Activated CD4-positive, alpha-beta memory T cell treated with anti-CD3 and anti-CD28 coated beads, Interleukin-2, amount 10 ng/mL, durations not matched to agents 7 days and 5 days (primary cell): ENCODE measurements around the gene NFATC1. TPM values are rescaled to one million over a fixed set of nuclear protein-coding genes. Genes with fewer than 3 reads are reported as not detected.
A peak's percentile ranks its signal among the peaks of the same experiment; 100 is the strongest.

ENCODE experiments used
- CTCF ChIA-PET: fragments of 350-600 bp; sonication (Branson Sonifier 250); formaldehyde crosslinking; loops from one replicate; lab custom pipeline; 2021; ENCODE audit warnings: antibody characterized with exemption, inconsistent platforms; lab: Charles Lee
- POLR2A ChIA-PET: fragments of 350-600 bp; sonication (Branson Sonifier 250); formaldehyde crosslinking; loops from one replicate; lab custom pipeline; 2021; ENCODE audit warnings: antibody characterized with exemption; lab: Charles Lee
- DNase-seq: peaks from one replicate; pipeline ENCODE4 v3.0.0-alpha.2; 2020
- H3K27ac Mint-ChIP-seq: one replicate; pipeline ENCODE4 v1.8.0; 2021; ENCODE audit warnings: mild to moderate bottlenecking, mixed read lengths
- H3K27me3 Mint-ChIP-seq: one replicate; pipeline ENCODE4 v1.8.0; 2021; ENCODE audit warnings: mixed read lengths
- H3K36me3 Mint-ChIP-seq: one replicate; pipeline ENCODE4 v1.8.0; 2021; ENCODE audit warnings: low read depth, mixed read lengths
- H3K4me1 Mint-ChIP-seq: one replicate; pipeline ENCODE4 v1.8.0; 2021; ENCODE audit warnings: mixed read lengths
- H3K4me3 Mint-ChIP-seq: one replicate; pipeline ENCODE4 v1.8.0; 2021; ENCODE audit warnings: mild to moderate bottlenecking, mixed read lengths
- H3K9me3 Mint-ChIP-seq: one replicate; pipeline ENCODE4 v1.8.0; 2021; ENCODE audit warnings: mixed read lengths
- total RNA-seq, 2 experiments: library from RNA; stranded (reverse); gene quantifications; one replicate each; pipeline ENCODE4 v1.2.3, GENCODE V29; 2021

The NFATC1 gene
- total RNA-seq, 2 experiments from 2014 or later = 43.8 to 44.5 TPM

GRCh38 chr18:79528316-79528695 is 132.6 kb downstream of the NFATC1 start:
- no peak overlapping the region for H3K4me3 Mint-ChIP-seq
- DNase-seq = no peak
- H3K4me1 Mint-ChIP-seq = peaks cover 19% of the 10 kb centered on the region
- no peaks in the 10 kb centered on the region for H3K27me3 Mint-ChIP-seq
- H3K36me3 Mint-ChIP-seq = peaks cover 14% of the 10 kb centered on the region
- ChIA-PET POLR2A (no interaction called here), CTCF (interaction anchor here (6.0 kb wide), 1 partner anchor 149 kb away, joined by 44 read pairs; no protein-coding TSS in a partner anchor)
- H3K27ac Mint-ChIP-seq = no peak overlapping the region
- H3K9me3 Mint-ChIP-seq = no peaks in the 10 kb centered on the region

GRCh38 chr18:79528846-79529245 is 133.1 kb downstream of the NFATC1 start:
- CTCF ChIA-PET = interaction anchor here (1.0 to 6.0 kb wide), 2 partner anchors 136 to 149 kb away, joined by 4 to 44 read pairs; no protein-coding TSS in a partner anchor
- Mint-ChIP-seq H3K4me1 (peaks cover 13% of the 10 kb centered on the region), H3K27me3 (no peaks in the 10 kb centered on the region), H3K27ac (no peak overlapping the region), H3K4me3 (no peak overlapping the region), H3K36me3 (peaks cover 14% of the 10 kb centered on the region), H3K9me3 (no peaks in the 10 kb centered on the region)
- POLR2A ChIA-PET = no interaction called here
- peak; percentile 71 for DNase-seq

- ChIA-PET CTCF (interaction anchor here (1.0 to 6.0 kb wide), 3 partner anchors 11 to 150 kb away, joined by 4 to 44 read pairs (median 4); no protein-coding TSS in a partner anchor), POLR2A (no interaction called here)
- Mint-ChIP-seq H3K9me3 (no peaks in the 10 kb centered on the region), H3K27me3 (no peaks in the 10 kb centered on the region), H3K36me3 (peaks cover 14% of the 10 kb centered on the region), H3K27ac (no peak overlapping the region), H3K4me3 (no peak overlapping the region), H3K4me1 (peaks cover 10% of the 10 kb centered on the region)
- DNase-seq = no peak
Observed at GRCh38 chr18:79529296-79529695, 133.6 kb downstream of the NFATC1 start.

GRCh38 chr18:79529991-79530390 is 134.3 kb downstream of the NFATC1 start:
- CTCF ChIA-PET = interaction anchor here (0.8 to 6.0 kb wide), 5 partner anchors 10 to 150 kb away, joined by 3 to 44 read pairs (median 4); no protein-coding TSS in a partner anchor
- no peaks in the 10 kb centered on the region for H3K9me3 Mint-ChIP-seq
- no peak overlapping the region for H3K4me3 Mint-ChIP-seq
- peaks cover 14% of the 10 kb centered on the region for H3K36me3 Mint-ChIP-seq
- H3K4me1 Mint-ChIP-seq = peaks cover 5% of the 10 kb centered on the region
- no peak for DNase-seq
- H3K27ac Mint-ChIP-seq = no peak overlapping the region
- H3K27me3 Mint-ChIP-seq = peaks cover 1% of the 10 kb centered on the region
- POLR2A ChIA-PET = no interaction called here

- Mint-ChIP-seq H3K27me3 (peaks cover 2% of the 10 kb centered on the region), H3K9me3 (no peaks in the 10 kb centered on the region), H3K4me1 (no peaks in the 10 kb centered on the region), H3K36me3 (peaks cover 14% of the 10 kb centered on the region), H3K4me3 (no peak overlapping the region), H3K27ac (no peak overlapping the region)
- CTCF ChIA-PET = interaction anchor here (0.8 to 6.0 kb wide), 4 partner anchors 9 to 151 kb away, joined by 3 to 44 read pairs (median 4); no protein-coding TSS in a partner anchor
- POLR2A ChIA-PET = interaction anchor here (1.1 kb wide), 2 partner anchors 125 to 133 kb away, joined by 3 read pairs; no protein-coding TSS in a partner anchor
- no peak for DNase-seq
Observed at GRCh38 chr18:79530821-79531220, 135.1 kb downstream of the NFATC1 start.

GRCh38 chr18:79531386-79531785 is 135.7 kb downstream of the NFATC1 start:
- H3K36me3 Mint-ChIP-seq = peaks cover 14% of the 10 kb centered on the region
- ChIA-PET CTCF (interaction anchor here (2.0 to 6.0 kb wide), 2 partner anchors 9 to 152 kb away, joined by 4 to 44 read pairs; no protein-coding TSS in a partner anchor), POLR2A (interaction anchor here (1.1 kb wide), 2 partner anchors 126 to 133 kb away, joined by 3 read pairs; no protein-coding TSS in a partner anchor)
- H3K27me3 Mint-ChIP-seq = peaks cover 2% of the 10 kb centered on the region
- no peak overlapping the region for H3K4me3 Mint-ChIP-seq
- no peaks in the 10 kb centered on the region for H3K9me3 Mint-ChIP-seq
- DNase-seq = no peak
- H3K27ac Mint-ChIP-seq = no peak overlapping the region
- no peaks in the 10 kb centered on the region for H3K4me1 Mint-ChIP-seq

- CTCF ChIA-PET = no interaction called here
- no peak for DNase-seq
- peaks cover 14% of the 10 kb centered on the region for H3K36me3 Mint-ChIP-seq
- H3K4me3 Mint-ChIP-seq = no peak overlapping the region
- no peaks in the 10 kb centered on the region for H3K4me1 Mint-ChIP-seq
- H3K9me3 Mint-ChIP-seq = no peaks in the 10 kb centered on the region
- no peak overlapping the region for H3K27ac Mint-ChIP-seq
- peaks cover 2% of the 10 kb centered on the region for H3K27me3 Mint-ChIP-seq
- POLR2A ChIA-PET = no interaction called here
Observed at GRCh38 chr18:79531926-79532312, 136.2 kb downstream of the NFATC1 start.

GRCh38 chr18:79532313-79533007 is 136.7 kb downstream of the NFATC1 start:
- DNase-seq = no peak
- no peaks in the 10 kb centered on the region for H3K4me1 Mint-ChIP-seq
- CTCF ChIA-PET = no interaction called here
- H3K36me3 Mint-ChIP-seq = peaks cover 12% of the 10 kb centered on the region
- H3K4me3 Mint-ChIP-seq = no peak overlapping the region
- no peak overlapping the region for H3K27ac Mint-ChIP-seq
- POLR2A ChIA-PET = no interaction called here
- no peaks in the 10 kb centered on the region for H3K9me3 Mint-ChIP-seq
- H3K27me3 Mint-ChIP-seq = peaks cover 2% of the 10 kb centered on the region

GRCh38 chr18:79533146-79533545 is 137.4 kb downstream of the NFATC1 start:
- CTCF ChIA-PET = no interaction called here

GRCh38 chr18:79533591-79533990 is 137.9 kb downstream of the NFATC1 start:
- H3K27ac Mint-ChIP-seq = no peak overlapping the region
- CTCF ChIA-PET = no interaction called here
- H3K36me3 Mint-ChIP-seq = peaks cover 5% of the 10 kb centered on the region
- POLR2A ChIA-PET = no interaction called here
- H3K9me3 Mint-ChIP-seq = no peaks in the 10 kb centered on the region
- H3K4me3 Mint-ChIP-seq = no peak overlapping the region
- DNase-seq = no peak
- H3K27me3 Mint-ChIP-seq = peaks cover 2% of the 10 kb centered on the region
- no peaks in the 10 kb centered on the region for H3K4me1 Mint-ChIP-seq

More at GRCh38 chr18:79533146-79533545, 137.4 kb downstream of the NFATC1 start:
- no peak overlapping the region for H3K27ac Mint-ChIP-seq
- no peak overlapping the region for H3K4me3 Mint-ChIP-seq
- no peaks in the 10 kb centered on the region for H3K9me3 Mint-ChIP-seq
- DNase-seq = no peak
- H3K4me1 Mint-ChIP-seq = no peaks in the 10 kb centered on the region
- peaks cover 2% of the 10 kb centered on the region for H3K27me3 Mint-ChIP-seq
- H3K36me3 Mint-ChIP-seq = peaks cover 5% of the 10 kb centered on the region
- POLR2A ChIA-PET = no interaction called here

- CTCF ChIA-PET = no interaction called here
Observed at GRCh38 chr18:79534356-79534755, 138.6 kb downstream of the NFATC1 start.

GRCh38 chr18:79537758-79538157 is 142.0 kb downstream of the NFATC1 start:
- CTCF ChIA-PET = interaction anchor here (0.8 kb wide), 1 partner anchor 157 kb away, joined by 3 read pairs; no protein-coding TSS in a partner anchor
- no peaks in the 10 kb centered on the region for H3K4me1 Mint-ChIP-seq
- H3K27ac Mint-ChIP-seq = no peak overlapping the region
- POLR2A ChIA-PET = no interaction called here
- DNase-seq = no peak
- H3K9me3 Mint-ChIP-seq = peaks cover 9% of the 10 kb centered on the region
- peaks cover 2% of the 10 kb centered on the region for H3K27me3 Mint-ChIP-seq
- H3K4me3 Mint-ChIP-seq = no peak overlapping the region
- H3K36me3 Mint-ChIP-seq = no peaks in the 10 kb centered on the region

More at GRCh38 chr18:79534356-79534755, 138.6 kb downstream of the NFATC1 start:
- H3K4me3 Mint-ChIP-seq = no peak overlapping the region
- H3K9me3 Mint-ChIP-seq = no peaks in the 10 kb centered on the region
- H3K27ac Mint-ChIP-seq = no peak overlapping the region
- H3K27me3 Mint-ChIP-seq = peaks cover 2% of the 10 kb centered on the region
- no peaks in the 10 kb centered on the region for H3K4me1 Mint-ChIP-seq
- POLR2A ChIA-PET = no interaction called here
- H3K36me3 Mint-ChIP-seq = no peaks in the 10 kb centered on the region
- no peak for DNase-seq

- Mint-ChIP-seq H3K4me1 (no peaks in the 10 kb centered on the region), H3K27me3 (peaks cover 2% of the 10 kb centered on the region), H3K4me3 (no peak overlapping the region), H3K27ac (no peak overlapping the region), H3K36me3 (no peaks in the 10 kb centered on the region), H3K9me3 (peaks cover 10% of the 10 kb centered on the region)
- POLR2A ChIA-PET = no interaction called here
- no peak for DNase-seq
- CTCF ChIA-PET = interaction anchor here (0.8 kb wide), 1 partner anchor 158 kb away, joined by 3 read pairs; no protein-coding TSS in a partner anchor
Observed at GRCh38 chr18:79538635-79539034, 142.9 kb downstream of the NFATC1 start.
